Vagina (tissue), 2 donors: Measurements from ENCODE around the gene LPGAT1.

Source experiments
- POLR2A ChIP-seq, 2 donors: fragments of 450-650 bp; IDR thresholded peaks; one replicate each; pipeline ENCODE4 v1.6.1; 2017; ENCODE audit warnings: antibody characterized with exemption in 2 of 2, mild to moderate bottlenecking in 2 of 2, moderate library complexity in 2 of 2
- TF ChIP-seq, protein P1 (sequence below), 3 experiments: fragments of 450-650 bp in 2 of 3; fragments of 200-600 bp in 1 of 3; sonication (generic) in 1 of 3; IDR thresholded peaks; one replicate each; pipeline ENCODE4 v1.5.1; 2017 to 2019; ENCODE audit warnings: antibody characterized with exemption in 3 of 3, mild to moderate bottlenecking in 2 of 3, moderate library complexity in 2 of 3

- TF ChIP-seq POLR2A (IDR thresholded peaks at IDR 0.05), result no peak
- TF ChIP-seq, protein P1, sequence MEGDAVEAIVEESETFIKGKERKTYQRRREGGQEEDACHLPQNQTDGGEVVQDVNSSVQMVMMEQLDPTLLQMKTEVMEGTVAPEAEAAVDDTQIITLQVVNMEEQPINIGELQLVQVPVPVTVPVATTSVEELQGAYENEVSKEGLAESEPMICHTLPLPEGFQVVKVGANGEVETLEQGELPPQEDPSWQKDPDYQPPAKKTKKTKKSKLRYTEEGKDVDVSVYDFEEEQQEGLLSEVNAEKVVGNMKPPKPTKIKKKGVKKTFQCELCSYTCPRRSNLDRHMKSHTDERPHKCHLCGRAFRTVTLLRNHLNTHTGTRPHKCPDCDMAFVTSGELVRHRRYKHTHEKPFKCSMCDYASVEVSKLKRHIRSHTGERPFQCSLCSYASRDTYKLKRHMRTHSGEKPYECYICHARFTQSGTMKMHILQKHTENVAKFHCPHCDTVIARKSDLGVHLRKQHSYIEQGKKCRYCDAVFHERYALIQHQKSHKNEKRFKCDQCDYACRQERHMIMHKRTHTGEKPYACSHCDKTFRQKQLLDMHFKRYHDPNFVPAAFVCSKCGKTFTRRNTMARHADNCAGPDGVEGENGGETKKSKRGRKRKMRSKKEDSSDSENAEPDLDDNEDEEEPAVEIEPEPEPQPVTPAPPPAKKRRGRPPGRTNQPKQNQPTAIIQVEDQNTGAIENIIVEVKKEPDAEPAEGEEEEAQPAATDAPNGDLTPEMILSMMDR (IDR thresholded peaks at IDR 0.05), result no peak
Measured at GRCh38 chr1:211876851-211877590, 46.5 kb upstream of the LPGAT1 start.
